H9 (cell line): ENCODE results near the gene MYBPC2. TPM values are rescaled to one million over a fixed set of nuclear protein-coding genes. Genes with fewer than 3 reads are reported as not detected.

Experiments
- DNase-seq: peaks from one replicate; pipeline ENCODE4 v3.0.0-alpha.2; 2017
- H2AFZ ChIP-seq: one replicate; pipeline ENCODE4 v1.6.1; 2013; ENCODE audit warnings: mild to moderate bottlenecking, low read length, control low read depth, moderate library complexity
- H2AK5ac ChIP-seq: 2 replicates; pipeline ENCODE4 v1.6.1; 2013; ENCODE audit warnings: low read length, control low read depth, mixed read lengths; ENCODE audit not compliant: insufficient read length
- H2BK120ac ChIP-seq: one replicate; pipeline ENCODE4 v1.6.1; 2013; ENCODE audit warnings: low read depth, mild to moderate bottlenecking, low read length, control low read depth, inconsistent platforms; ENCODE audit not compliant: poor library complexity, severe bottlenecking
- H2BK12ac ChIP-seq: 2 replicates; pipeline ENCODE4 v1.6.1; 2013; ENCODE audit warnings: low read length, control low read depth, mixed read lengths, low read depth; ENCODE audit not compliant: insufficient read length
- H2BK15ac ChIP-seq: 2 replicates; pipeline ENCODE4 v1.6.1; 2013; ENCODE audit warnings: low read depth, low read length, control low read depth
- H2BK20ac ChIP-seq: one replicate; pipeline ENCODE4 v1.6.1; 2013; ENCODE audit warnings: low read depth, mild to moderate bottlenecking, low read length, control low read depth, inconsistent platforms; ENCODE audit not compliant: poor library complexity, severe bottlenecking
- H2BK5ac ChIP-seq: 2 replicates; pipeline ENCODE4 v1.6.1; 2013; ENCODE audit warnings: low read length, control low read depth, mixed read lengths; ENCODE audit not compliant: insufficient read length
- H3K14ac ChIP-seq: 2 replicates; pipeline ENCODE4 v1.6.1; 2013; ENCODE audit warnings: low read length, control low read depth; ENCODE audit not compliant: insufficient read depth
- H3K18ac ChIP-seq: 2 replicates; pipeline ENCODE4 v1.6.1; 2013; ENCODE audit warnings: low read depth, mild to moderate bottlenecking, mixed read lengths, low read length, control low read depth; ENCODE audit not compliant: insufficient read length
- H3K23ac ChIP-seq: 2 replicates; pipeline ENCODE4 v1.6.1; 2013; ENCODE audit warnings: low read length, control low read depth, mixed read lengths, low read depth; ENCODE audit not compliant: insufficient read length
- H3K23me2 ChIP-seq: 2 replicates; pipeline ENCODE4 v1.6.1; 2013; ENCODE audit warnings: low read depth, mild to moderate bottlenecking, mixed read lengths, low read length, control low read depth; ENCODE audit not compliant: insufficient read length, poor library complexity, severe bottlenecking
- H3K27ac ChIP-seq: 2 replicates; pipeline ENCODE4 v1.5.1; 2013; ENCODE audit warnings: low read length, control low read depth, mixed read lengths, low read depth; ENCODE audit not compliant: insufficient read length
- H3K27me3 ChIP-seq: 2 replicates; pipeline ENCODE4 v1.6.1; 2013; ENCODE audit warnings: low read length, control low read depth, inconsistent platforms; ENCODE audit not compliant: insufficient read depth
- H3K4ac ChIP-seq: 2 replicates; pipeline ENCODE4 v1.6.1; 2013; ENCODE audit warnings: low read depth, mild to moderate bottlenecking, control low read depth, inconsistent platforms, low read length, moderate library complexity
- H3K4me1 ChIP-seq: 2 replicates; pipeline ENCODE4 v1.6.1; 2013; ENCODE audit warnings: low read length, control low read depth, inconsistent platforms; ENCODE audit not compliant: insufficient read depth
- H3K4me2 ChIP-seq: 2 replicates; pipeline ENCODE4 v1.6.1; 2013; ENCODE audit warnings: low read length, control low read depth, mixed read lengths; ENCODE audit not compliant: insufficient read length, insufficient read depth
- H3K56ac ChIP-seq: 2 replicates; pipeline ENCODE4 v1.6.1; 2013; ENCODE audit warnings: low read depth, mild to moderate bottlenecking, mixed read lengths, low read length, control low read depth; ENCODE audit not compliant: insufficient read length
- H3K79me1 ChIP-seq: 2 replicates; pipeline ENCODE4 v1.6.1; 2013; ENCODE audit warnings: low read depth, mild to moderate bottlenecking, moderate library complexity, low read length, control low read depth, inconsistent platforms; ENCODE audit not compliant: insufficient read depth, poor library complexity, severe bottlenecking
- H3K79me2 ChIP-seq: 2 replicates; pipeline ENCODE4 v1.6.1; 2013; ENCODE audit warnings: low read length, control low read depth, inconsistent platforms; ENCODE audit not compliant: insufficient read depth
- H3K9ac ChIP-seq: 2 replicates; pipeline ENCODE4 v1.6.1; 2013; ENCODE audit warnings: low read length, control low read depth, mixed read lengths; ENCODE audit not compliant: insufficient read length; ENCODE audit errors: extremely low read depth
- H3K9me3 ChIP-seq: one replicate; pipeline ENCODE4 v1.6.1; 2013; ENCODE audit warnings: low read depth, low read length, inconsistent platforms; ENCODE audit not compliant: control insufficient read depth
- H3T11ph ChIP-seq: one replicate; pipeline ENCODE4 v1.6.1; 2013; ENCODE audit warnings: mild to moderate bottlenecking, low read length, control low read depth, inconsistent platforms
- H4K20me1 ChIP-seq: one replicate; pipeline ENCODE4 v1.6.1; 2013; ENCODE audit not compliant: control insufficient read depth, insufficient read length, insufficient read depth
- H4K5ac ChIP-seq: 2 replicates; pipeline ENCODE4 v1.6.1; 2013; ENCODE audit warnings: low read depth, mild to moderate bottlenecking, mixed read lengths, low read length, control low read depth; ENCODE audit not compliant: insufficient read length
- H4K8ac ChIP-seq: replicated peaks from 2 replicates; pipeline ENCODE4 v1.6.1; 2013; ENCODE audit warnings: low read length, control low read depth, mixed read lengths, low read depth; ENCODE audit not compliant: insufficient read length
- H4K91ac ChIP-seq: 2 replicates; pipeline ENCODE4 v1.6.1; 2013; ENCODE audit warnings: low read depth, mild to moderate bottlenecking, moderate library complexity, mixed read lengths, low read length, control low read depth; ENCODE audit not compliant: insufficient read length
- H3K27ac Mint-ChIP-seq, 3 experiments: 2 replicates in 2 of 3; 3 replicates in 1 of 3; pipeline ENCODE4 v1.8.0; 2020 to 2021; ENCODE audit warnings: mixed read lengths in 3 of 3, mild to moderate bottlenecking in 1 of 3, moderate library complexity in 1 of 3
- H3K27me3 Mint-ChIP-seq: 2 replicates; pipeline ENCODE4 v1.8.0; 2021; ENCODE audit warnings: low read depth, mild to moderate bottlenecking, moderate library complexity, mixed read lengths
- H3K36me3 Mint-ChIP-seq, 3 experiments: 2 replicates in 2 of 3; 3 replicates in 1 of 3; pipeline ENCODE4 v1.8.0; 2020 to 2021; ENCODE audit warnings: low read depth in 3 of 3, mixed read lengths in 3 of 3; ENCODE audit not compliant: insufficient read depth in 1 of 3
- H3K4me1 Mint-ChIP-seq, 2 experiments: 2 replicates each; pipeline ENCODE4 v1.8.0; 2020; ENCODE audit warnings: mixed read lengths in 2 of 2
- H3K4me3 Mint-ChIP-seq, 2 experiments: 2 replicates in 1 of 2; 3 replicates in 1 of 2; pipeline ENCODE4 v1.8.0; 2020 to 2021; ENCODE audit warnings: mild to moderate bottlenecking in 2 of 2, mixed read lengths in 2 of 2, moderate library complexity in 1 of 2
- H3K9me3 Mint-ChIP-seq, 2 experiments: 2 replicates in 1 of 2; 3 replicates in 1 of 2; pipeline ENCODE4 v1.8.0; 2020; ENCODE audit warnings: mild to moderate bottlenecking in 2 of 2, mixed read lengths in 2 of 2, moderate library complexity in 1 of 2
- CTCF ChIP-seq: fragments of 200-600 bp; sonication (generic); conservative IDR thresholded peaks from 3 replicates; pipeline ENCODE4 v1.8.0; 2021; ENCODE audit warnings: antibody characterized with exemption, mild to moderate bottlenecking
- WGBS: extraction: QIAGEN DNeasy Blood & Tissue Kit; methylation state at CpG from one replicate; pipeline ENCODE4 v1.1.7; 2013; ENCODE audit warnings: missing lambda C conversion rate, low lambda C conversion rate, mixed read lengths; ENCODE audit not compliant: insufficient read length; ENCODE audit errors: extremely low coverage; 5-methylcytosine and 5-hydroxymethylcytosine counted together
- total RNA-seq: library from RNA; stranded (reverse); gene quantifications from 2 replicates; pipeline ENCODE4 v1.2.1, GENCODE V29; 2021

Gene MYBPC2
- total RNA-seq, 1 experiment from 2014 or later, result 4.9 TPM

- H3K36me3 Mint-ChIP-seq, result peaks cover 24 to 47% (median 40%) of the 10 kb centered on the region in 3 experiments
These were observed 33.3 kb upstream of the MYBPC2 start for GRCh38 chr19:50399368-50399745.

More at GRCh38 chr19:50399368-50399745, 33.3 kb upstream of the MYBPC2 start:
- no peaks in the 10 kb centered on the region for H3K4me1 Mint-ChIP-seq
- no peak for DNase-seq
- Histone ChIP-seq H3K4me2 (no peak overlapping the region), H3T11ph (no peak overlapping the region), H2BK5ac (no peak overlapping the region), H4K5ac (no peak overlapping the region), H4K20me1 (no peaks in the 10 kb centered on the region), H3K56ac (no peak overlapping the region), H3K18ac (no peak overlapping the region), H3K9ac (no peak overlapping the region), H2BK120ac (no peak overlapping the region), H3K9me3 (no peaks in the 10 kb centered on the region), H2BK20ac (no peak overlapping the region), H3K23me2 (no peaks in the 10 kb centered on the region), H3K23ac (no peak overlapping the region), H3K27ac (no peak overlapping the region), H2AFZ (no peak overlapping the region), H4K8ac (no peak overlapping the region), H3K79me2 (no peaks in the 10 kb centered on the region; the same call in 1 of the 2 replicates), H3K14ac (no peak overlapping the region), H3K27me3 (no peaks in the 10 kb centered on the region), H2BK15ac (no peak overlapping the region), H3K4me1 (no peaks in the 10 kb centered on the region), H2AK5ac (no peak overlapping the region), H3K79me1 (no peaks in the 10 kb centered on the region), H3K4ac (no peak overlapping the region), H4K91ac (no peak overlapping the region), H2BK12ac (no peak overlapping the region)
- peak overlapping the region in 1 of 3 experiments; percentile 30; a peak in 1 of 7 replicates for H3K27ac Mint-ChIP-seq
- TF ChIP-seq CTCF, result no peak
- H3K9me3 Mint-ChIP-seq, result no peaks in the 10 kb centered on the region
- H3K4me3 Mint-ChIP-seq, result no peak overlapping the region
- no peaks in the 10 kb centered on the region for H3K27me3 Mint-ChIP-seq
- no CpG with 5 or more reads among the region's 10 CpGs for WGBS
